Hair follicular keratinocyte (primary cell): ENCODE results near the gene U2AF1L4. TPM values are rescaled to one million over a fixed set of nuclear protein-coding genes. Genes with fewer than 3 reads are reported as not detected.

ENCODE experiments used
- total RNA-seq: library from RNA; depleted of rRNA; stranded (reverse); fragments of >200 nt; gene quantifications from 2 replicates; pipeline ENCODE4 v1.2.3, GENCODE V29; 2015

The U2AF1L4 gene, protein sequence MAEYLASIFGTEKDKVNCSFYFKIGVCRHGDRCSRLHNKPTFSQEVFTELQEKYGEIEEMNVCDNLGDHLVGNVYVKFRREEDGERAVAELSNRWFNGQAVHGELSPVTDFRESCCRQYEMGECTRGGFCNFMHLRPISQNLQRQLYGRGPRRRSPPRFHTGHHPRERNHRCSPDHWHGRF
- 10.5 and 12.1 TPM in 2 replicates for total RNA-seq

DNA sequence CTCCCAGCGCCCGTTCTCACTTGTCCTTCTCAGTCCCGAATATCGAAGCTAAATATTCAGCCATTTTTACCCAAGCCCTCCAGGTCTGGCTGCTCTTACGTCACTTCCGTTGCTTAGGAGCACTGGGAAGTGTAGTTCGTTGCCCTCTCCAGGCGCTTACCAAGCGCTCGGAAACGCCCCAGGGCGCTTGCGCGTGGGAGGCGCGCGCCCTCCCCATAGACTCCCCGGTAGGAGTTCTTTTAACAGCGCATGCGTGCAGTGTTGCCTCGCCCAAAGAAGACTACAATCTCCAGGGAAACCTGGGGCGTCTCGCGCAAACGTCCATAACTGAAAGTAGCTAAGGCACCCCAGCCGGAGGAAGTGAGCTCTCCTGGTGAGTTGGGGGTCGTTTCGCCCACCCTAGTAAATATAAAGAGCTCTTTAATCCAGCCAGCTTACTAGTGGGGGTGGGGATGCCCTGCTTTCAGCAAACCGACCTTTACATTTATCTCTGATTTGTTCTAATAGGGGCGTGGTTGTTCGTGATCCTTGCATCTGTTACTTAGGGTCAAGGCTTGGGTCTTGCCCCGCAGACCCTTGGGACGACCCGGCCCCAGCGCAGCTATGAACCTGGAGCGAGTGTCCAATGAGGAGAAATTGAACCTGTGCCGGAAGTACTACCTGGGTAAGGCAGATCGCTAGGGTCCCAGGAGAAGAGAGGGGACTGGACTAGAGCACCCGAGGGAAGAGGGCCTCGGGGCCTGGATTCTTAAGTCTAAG, at the start of gene U2AF1L4, which contains the start of gene PSENEN:
Gene U2AF1L4 (minus strand): TSS at position 91 of the 759 bp plus-strand sequence. CDS start 27 bp downstream, at position 64.
Gene PSENEN (plus strand): TSS at position 324 of the 759 bp plus-strand sequence. CDS start 280 bp downstream, at position 604.

DNA sequence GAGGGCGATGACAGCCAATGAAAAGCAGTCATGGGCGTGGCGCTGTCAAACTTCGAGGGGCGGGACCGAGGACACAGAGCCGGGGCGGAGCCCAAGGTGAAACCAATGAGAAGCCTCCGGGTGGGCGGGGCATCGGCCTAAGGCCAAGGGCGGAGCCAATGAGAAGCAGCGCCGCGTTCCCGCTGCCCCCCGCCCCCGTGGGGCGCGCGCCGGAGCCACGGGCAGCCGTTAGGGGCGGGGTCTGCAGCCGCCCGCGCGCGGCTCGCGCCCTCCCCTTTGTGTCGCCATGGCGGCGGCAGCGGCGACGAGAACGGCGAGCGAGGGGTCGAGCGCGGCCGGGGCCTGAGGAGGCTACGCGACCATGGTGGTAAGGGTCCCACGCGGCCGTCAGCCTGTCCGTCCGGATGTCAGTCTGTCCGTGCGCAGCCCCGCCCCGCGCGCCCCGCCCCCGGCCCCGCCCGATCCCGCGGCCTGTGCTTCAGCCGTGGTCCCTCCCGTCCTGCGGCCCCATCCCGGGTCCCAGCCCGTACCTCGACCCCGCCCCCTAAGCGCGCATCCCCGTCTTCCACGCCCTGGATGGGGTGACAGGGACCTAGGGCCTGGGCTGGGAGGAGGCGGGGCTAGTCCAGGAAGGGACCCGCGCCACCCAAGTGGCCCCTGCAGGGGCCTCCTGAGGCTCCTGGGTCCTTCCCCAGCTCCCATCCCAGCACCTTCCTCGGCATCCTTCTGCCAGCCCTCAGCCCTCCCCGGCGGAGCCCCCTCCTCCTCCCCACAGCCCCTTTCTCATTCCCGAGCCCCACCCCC, 30.3 kb upstream of the U2AF1L4 start, which contains the start of gene ARHGAP33:
Gene ARHGAP33 (plus strand): TSS at position 267 of the 804 bp plus-strand sequence. CDS start 95 bp downstream, at position 362.

DNA sequence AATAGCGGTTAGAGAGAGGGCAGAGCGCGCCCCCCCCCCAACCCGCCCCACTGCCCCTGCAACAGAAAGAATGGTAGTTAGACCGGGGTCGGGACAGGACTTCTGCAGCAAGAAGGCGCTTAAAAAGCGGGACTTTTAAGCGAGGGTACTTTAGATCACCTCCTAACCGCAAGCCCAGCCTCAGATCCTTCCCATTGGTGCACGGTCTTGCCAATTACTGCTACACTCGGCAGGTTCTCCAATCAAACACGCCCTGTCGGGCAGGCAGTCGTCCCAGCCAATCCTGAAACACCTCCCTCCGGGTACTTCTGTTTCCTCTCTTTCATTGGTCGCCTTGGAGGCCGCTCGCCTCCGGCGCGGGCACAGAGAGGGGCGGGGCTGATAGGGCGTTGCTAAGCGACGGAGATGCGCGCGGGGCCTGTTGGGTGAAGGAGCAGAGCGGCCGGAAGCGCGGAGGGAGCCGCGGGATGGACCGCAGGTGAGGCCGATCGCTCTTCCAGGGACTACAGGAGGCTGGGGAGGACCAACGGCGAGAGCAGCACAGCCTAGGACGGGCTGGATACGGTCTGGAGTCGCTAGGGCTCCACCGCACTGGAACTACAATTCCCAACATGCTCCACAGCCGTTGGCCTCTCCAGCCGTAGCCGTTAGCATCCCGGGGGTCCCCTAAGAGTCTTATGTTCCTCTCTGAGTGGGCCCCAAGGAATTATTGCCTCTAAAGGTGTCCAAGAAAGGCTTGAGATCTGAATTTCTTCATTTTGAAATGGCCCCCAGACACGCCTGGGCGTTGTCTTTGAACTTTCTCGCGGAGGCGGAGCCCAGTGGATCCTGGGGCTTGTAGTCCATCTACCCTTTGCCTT, 12.8 kb upstream of the U2AF1L4 start, which contains the start of gene PROSER3:
Gene PROSER3 (plus strand): TSS at position 428 of the 860 bp plus-strand sequence. CDS start 40 bp downstream, at position 468.

DNA sequence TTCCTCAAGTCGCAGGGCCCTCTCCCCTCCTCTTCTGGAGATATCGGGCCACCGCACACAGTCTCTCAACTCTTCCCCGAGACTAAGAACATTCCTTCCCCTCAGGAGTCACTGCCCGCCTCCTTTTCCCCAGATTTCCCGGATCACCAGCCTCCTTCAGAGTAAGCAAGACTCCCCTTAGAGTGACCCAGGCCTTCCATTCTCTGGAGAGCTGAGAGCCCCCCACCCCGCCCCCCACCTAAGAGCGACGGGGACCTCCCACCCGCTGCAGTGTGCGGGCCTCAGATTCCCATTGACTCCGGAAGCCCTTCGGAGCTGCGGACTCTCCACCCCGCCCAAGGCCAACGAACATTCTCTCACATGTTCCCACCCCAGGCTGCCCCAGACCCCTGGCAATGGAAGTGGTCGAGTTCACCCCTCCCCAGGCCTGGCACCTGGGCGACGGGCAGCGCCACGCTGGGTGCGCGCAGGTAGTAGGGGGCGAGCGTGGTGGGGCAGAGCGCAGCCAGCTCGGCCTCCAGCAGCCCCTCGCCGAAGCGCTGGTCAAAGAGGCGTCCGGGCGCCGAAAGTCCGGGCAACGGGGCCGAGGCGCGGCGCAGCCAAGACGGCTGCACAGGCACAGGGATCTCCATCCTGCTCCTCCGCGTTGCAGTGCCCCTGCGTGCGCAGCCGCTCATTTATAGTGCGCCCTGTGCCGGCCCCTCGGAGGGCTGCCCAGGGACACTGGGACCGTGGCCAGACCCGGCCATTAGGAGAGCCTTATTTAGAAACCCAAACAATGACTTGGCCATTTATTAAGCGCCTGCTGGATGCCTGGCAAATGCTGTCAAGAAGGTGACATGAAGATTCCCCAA, 11.4 kb upstream of the U2AF1L4 start, which contains the start of gene HSPB6:
Gene HSPB6 (minus strand): TSS at position 653 of the 854 bp plus-strand sequence. CDS start 21 bp downstream, at position 632.

DNA sequence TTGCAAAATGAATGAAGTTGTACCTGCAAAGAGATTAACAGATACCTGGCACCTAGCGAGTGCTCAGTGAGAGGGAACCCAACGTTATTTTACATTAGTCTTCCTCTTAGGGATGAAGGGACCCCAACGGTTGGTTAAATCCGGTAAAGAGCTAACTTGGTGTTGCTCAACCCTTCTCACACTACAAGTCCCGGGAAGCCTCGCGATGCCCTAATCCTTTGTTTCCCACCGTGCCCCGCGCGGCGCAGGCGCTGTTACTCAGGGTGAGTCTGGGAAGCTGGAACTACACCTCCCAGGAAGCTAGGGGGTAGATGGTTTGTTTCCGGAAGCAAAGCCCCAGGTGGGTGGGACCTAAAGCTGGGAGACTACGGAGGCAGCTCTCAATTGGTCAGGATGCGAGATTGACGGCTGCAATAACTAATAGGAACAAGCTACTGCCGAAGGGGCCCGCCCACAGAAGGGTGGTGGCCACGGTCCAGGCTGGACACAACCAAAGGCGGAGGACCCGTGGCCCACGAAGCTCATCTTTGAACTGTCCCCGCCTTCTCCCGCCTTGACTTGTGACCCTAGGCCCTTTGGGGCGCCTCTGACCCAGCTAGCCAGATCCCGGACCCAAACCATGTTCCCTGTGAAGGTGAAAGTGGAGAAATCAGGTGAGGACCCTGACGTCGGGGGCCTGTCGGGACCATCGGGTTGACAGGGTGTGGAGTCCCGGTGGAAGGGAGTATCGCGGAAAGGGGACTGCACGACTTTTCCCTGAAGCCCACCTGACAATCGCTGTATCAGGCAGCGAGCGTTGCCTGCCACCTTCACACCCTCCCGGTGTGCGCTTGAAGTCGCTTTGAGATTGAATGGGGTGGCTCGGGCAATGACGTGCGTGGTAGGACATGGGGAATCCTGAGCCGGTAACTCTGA, 3.1 kb upstream of the U2AF1L4 start, which contains the start of gene LIN37:
Gene LIN37 (plus strand): TSS at position 471 of the 915 bp plus-strand sequence. CDS start 149 bp downstream, at position 620.

DNA sequence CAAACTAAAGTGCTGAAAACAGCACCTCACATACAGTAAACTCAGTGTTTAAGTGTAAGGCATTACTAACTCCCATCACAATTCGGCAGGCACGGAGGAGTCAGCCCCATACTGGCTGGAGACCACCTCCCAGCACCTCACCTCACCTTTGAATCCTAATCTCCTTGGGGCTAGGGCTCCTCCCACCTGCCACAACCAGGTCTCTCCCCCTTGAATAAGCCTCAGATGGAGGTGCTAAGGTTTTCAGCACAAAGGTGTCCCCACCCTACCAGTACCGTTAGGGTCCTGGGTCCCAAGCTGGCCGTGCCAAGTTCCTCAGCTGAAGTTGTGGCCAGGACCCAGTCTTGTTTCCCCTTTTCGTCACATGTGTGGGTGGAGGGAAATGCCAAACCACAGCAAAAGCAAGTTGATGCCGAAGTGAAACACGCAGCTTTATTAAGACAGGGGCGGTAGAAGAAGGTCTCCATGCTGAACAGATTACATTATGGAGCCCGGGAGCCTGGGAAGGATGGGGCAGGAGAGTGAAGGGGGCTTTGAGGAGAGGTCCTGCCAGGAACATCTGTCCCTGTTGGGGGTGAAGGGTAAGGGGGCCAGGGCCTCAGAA, 3.0 kb downstream of the U2AF1L4 start, which contains the start of gene IGFLR1:
Gene IGFLR1 (minus strand): TSS at position 332 of the 604 bp plus-strand sequence. CDS start 1,272 bp downstream, outside the sequence.

DNA sequence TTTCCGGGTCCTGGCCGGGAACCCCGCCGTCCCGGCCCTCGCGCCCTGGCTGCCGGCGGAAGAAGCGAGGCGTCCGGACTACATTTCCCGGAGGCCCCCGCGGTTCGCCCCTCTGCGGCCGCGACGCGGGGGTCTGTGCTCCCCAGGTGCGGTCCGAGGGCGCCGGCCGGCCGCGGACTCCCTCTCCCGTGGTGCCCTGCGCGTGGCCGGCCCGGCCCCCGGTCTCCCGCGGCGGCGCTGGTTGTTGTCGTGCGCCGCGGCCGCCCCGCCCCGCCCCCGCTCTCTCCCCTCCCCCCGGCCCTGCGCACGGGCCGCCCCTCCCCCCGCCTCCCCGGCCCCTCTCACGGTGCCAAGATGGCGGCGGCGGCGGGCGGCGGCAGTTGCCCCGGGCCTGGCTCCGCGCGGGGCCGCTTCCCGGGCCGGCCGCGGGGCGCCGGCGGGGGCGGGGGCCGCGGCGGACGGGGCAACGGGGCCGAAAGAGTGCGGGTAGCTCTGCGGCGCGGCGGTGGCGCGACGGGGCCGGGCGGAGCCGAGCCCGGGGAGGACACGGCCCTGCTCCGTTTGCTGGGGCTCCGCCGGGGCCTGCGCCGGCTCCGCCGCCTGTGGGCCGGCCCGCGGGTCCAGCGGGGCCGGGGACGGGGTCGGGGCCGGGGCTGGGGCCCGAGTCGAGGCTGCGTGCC, 27.4 kb downstream of the U2AF1L4 start, which contains the start of gene KMT2B:
Gene KMT2B (plus strand): TSS at position 339 of the 680 bp plus-strand sequence. CDS start 16 bp downstream, at position 355.

DNA sequence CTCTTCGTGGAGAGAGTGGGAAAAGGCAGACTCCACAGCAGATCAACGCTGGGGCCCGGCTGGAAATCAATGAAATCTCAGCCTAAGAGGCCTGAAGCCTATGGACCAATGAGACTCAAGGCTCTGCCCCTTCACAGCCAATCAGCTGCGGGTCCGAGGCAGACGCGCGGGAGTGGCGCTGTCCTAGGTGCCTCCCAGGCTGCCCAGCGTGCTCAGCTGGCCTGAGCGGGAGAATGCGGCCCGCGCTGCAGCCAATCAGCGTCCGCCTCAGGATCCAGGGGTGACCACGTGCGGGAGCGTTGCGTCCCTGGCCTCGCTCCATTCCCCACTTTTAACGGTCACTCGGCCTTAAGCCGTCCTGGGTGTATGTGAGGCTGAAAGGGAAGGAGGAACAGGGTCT, 41.0 kb downstream of the U2AF1L4 start, which contains the start of gene ZBTB32:
Gene ZBTB32 (plus strand): TSS at position 341 of the 400 bp plus-strand sequence. CDS start 10,069 bp downstream, outside the sequence.

Other genes starting within 250 kb of the U2AF1L4 start
- gene DMKN, start 231.8 kb downstream of the U2AF1L4 start, total RNA-seq = 317 and 408 TPM in 2 replicates
- 1.1 and 3.4 TPM in 2 replicates for gene SBSN, start 217.1 kb downstream of the U2AF1L4 start, total RNA-seq
- not detected in 2 replicates for gene GAPDHS, start 212.0 kb downstream of the U2AF1L4 start, total RNA-seq
- 127 and 137 TPM in 2 replicates for gene TMEM147, start 199.8 kb downstream of the U2AF1L4 start, total RNA-seq
- not detected in 2 replicates for gene ATP4A, start 181.8 kb downstream of the U2AF1L4 start, total RNA-seq
- not detected in 2 replicates for gene PMIS2, start 159.2 kb downstream of the U2AF1L4 start, total RNA-seq
- 11.0 and 13.1 TPM in 2 replicates for gene HAUS5, start 132.7 kb downstream of the U2AF1L4 start, total RNA-seq
- 75.7 and 96.4 TPM in 2 replicates for gene RBM42, start 116.4 kb downstream of the U2AF1L4 start, total RNA-seq
- 0.23 and 3.9 TPM in 2 replicates for gene ETV2, start 103.7 kb downstream of the U2AF1L4 start, total RNA-seq
- 481 and 564 TPM in 2 replicates for gene COX6B1, start 97.1 kb downstream of the U2AF1L4 start, total RNA-seq
- gene UPK1A, start 78.9 kb downstream of the U2AF1L4 start, total RNA-seq = not detected in 2 replicates
- gene ZBTB32, start 40.9 kb downstream of the U2AF1L4 start, total RNA-seq = not detected in 2 replicates
- 6.4 and 13.0 TPM in 2 replicates for gene KMT2B, start 27.4 kb downstream of the U2AF1L4 start, total RNA-seq
- 2.3 and 11.4 TPM in 2 replicates for gene IGFLR1, start 3.0 kb downstream of the U2AF1L4 start, total RNA-seq
- gene PSENEN, start 233 bp upstream of the U2AF1L4 start, total RNA-seq = 28.4 and 34.8 TPM in 2 replicates
- gene LIN37, start 3.2 kb upstream of the U2AF1L4 start, total RNA-seq = 7.6 and 49.7 TPM in 2 replicates
- 0.15 TPM in 1 of 2 replicates, not detected in the other for gene HSPB6, start 11.6 kb upstream of the U2AF1L4 start, total RNA-seq
- gene PROSER3, start 12.8 kb upstream of the U2AF1L4 start, total RNA-seq = 8.4 and 11.7 TPM in 2 replicates
- gene ARHGAP33, start 30.1 kb upstream of the U2AF1L4 start, total RNA-seq = 0.94 and 3.1 TPM in 2 replicates
- not detected in 2 replicates for gene PRODH2, start 67.4 kb upstream of the U2AF1L4 start, total RNA-seq
- gene NPHS1, start 107.1 kb upstream of the U2AF1L4 start, total RNA-seq = not detected in 2 replicates
- gene KIRREL2, start 111.5 kb upstream of the U2AF1L4 start, total RNA-seq = 0.08 and 0.23 TPM in 2 replicates
- 0.42 and 2.0 TPM in 2 replicates for gene APLP1, start 123.2 kb upstream of the U2AF1L4 start, total RNA-seq
- 2.3 and 4.2 TPM in 2 replicates for gene NFKBID, start 155.1 kb upstream of the U2AF1L4 start, total RNA-seq
- not detected in 2 replicates for gene HCST, start 157.1 kb upstream of the U2AF1L4 start, total RNA-seq
- gene TYROBP, start 162.9 kb upstream of the U2AF1L4 start, total RNA-seq = not detected in 2 replicates
- 9.1 and 12.7 TPM in 2 replicates for gene LRFN3, start 191.0 kb upstream of the U2AF1L4 start, total RNA-seq
- gene SDHAF1, start 249.8 kb upstream of the U2AF1L4 start, total RNA-seq = 27.0 and 50.8 TPM in 2 replicates